T-helper 17 cell (primary cell): ENCODE data around the gene ZFAND3. TPM values are rescaled to one million over a fixed set of nuclear protein-coding genes. Genes with fewer than 3 reads are reported as not detected.
A peak's percentile ranks its signal among the peaks of the same experiment; 100 is the strongest.

Experiments
- ATAC-seq: fragments of 150-1000 bp; cut with Tn5 transposase; 2 replicates; pipeline ENCODE4 v1.10.0; 2021; ENCODE audit warnings: mild to moderate bottlenecking, moderate library complexity
- DNase-seq, 3 donors: peaks; one replicate each; pipeline versions ENCODE4 v3.0.0 to v3.0.0-alpha.2; 2020 to 2021
- H3K9me3 ChIP-seq: one replicate; pipeline ENCODE4 v1.7.0; 2013; ENCODE audit warnings: low read length, mild to moderate bottlenecking; ENCODE audit not compliant: control insufficient read depth, poor library complexity, severe bottlenecking
- H3K27ac Mint-ChIP-seq: one replicate; pipeline ENCODE4 v1.8.0; 2022; ENCODE audit warnings: mild to moderate bottlenecking, moderate library complexity, mixed read lengths
- H3K27me3 Mint-ChIP-seq: one replicate; pipeline ENCODE4 v1.8.0; 2022; ENCODE audit warnings: mixed read lengths
- H3K36me3 Mint-ChIP-seq: one replicate; pipeline ENCODE4 v1.8.0; 2022; ENCODE audit warnings: low read depth, mixed read lengths
- H3K4me1 Mint-ChIP-seq: one replicate; pipeline ENCODE4 v1.8.0; 2022; ENCODE audit warnings: mild to moderate bottlenecking, mixed read lengths
- H3K4me3 Mint-ChIP-seq: one replicate; pipeline ENCODE4 v1.8.0; 2022; ENCODE audit warnings: mild to moderate bottlenecking, moderate library complexity, mixed read lengths
- total RNA-seq, 4 donors: library from RNA in 2 of 4; stranded (reverse) in 2 of 4; gene quantifications; one replicate each; pipeline ENCODE4 v1.2.3 and lab custom pipeline; 2022 to 2026

ZFAND3 gene
- total RNA-seq, 2 donors from 2014 or later, result 48.6 to 61.0 TPM

DNA sequence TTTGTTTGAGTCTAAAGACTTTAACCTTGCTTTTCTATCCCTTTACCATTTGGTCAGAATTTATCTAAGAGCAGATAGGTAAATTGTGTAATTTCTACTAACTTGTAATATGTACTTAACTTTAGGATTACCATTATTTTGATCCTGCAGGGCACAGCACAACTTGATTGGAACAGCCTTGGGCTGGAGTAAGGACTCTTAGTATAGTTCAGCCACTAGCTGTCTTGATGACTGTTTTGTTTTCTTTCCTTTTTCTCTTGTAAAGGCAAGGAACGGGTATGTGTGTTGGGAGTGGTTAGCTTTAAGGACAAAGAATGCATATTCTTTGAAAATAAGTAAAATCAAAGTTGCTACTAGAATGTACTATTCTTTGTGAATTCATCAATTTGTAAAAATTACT, 203.2 kb downstream of the ZFAND3 start:
- ATAC-seq (no peak), DNase-seq (no peak)
- Mint-ChIP-seq H3K27me3 (no peaks in the 10 kb centered on the region), H3K4me3 (no peak overlapping the region), H3K36me3 (no peaks in the 10 kb centered on the region), H3K4me1 (peaks cover 35% of the 10 kb centered on the region), H3K27ac (no peak overlapping the region)
- H3K9me3 ChIP-seq, result no peaks in the 10 kb centered on the region

DNA sequence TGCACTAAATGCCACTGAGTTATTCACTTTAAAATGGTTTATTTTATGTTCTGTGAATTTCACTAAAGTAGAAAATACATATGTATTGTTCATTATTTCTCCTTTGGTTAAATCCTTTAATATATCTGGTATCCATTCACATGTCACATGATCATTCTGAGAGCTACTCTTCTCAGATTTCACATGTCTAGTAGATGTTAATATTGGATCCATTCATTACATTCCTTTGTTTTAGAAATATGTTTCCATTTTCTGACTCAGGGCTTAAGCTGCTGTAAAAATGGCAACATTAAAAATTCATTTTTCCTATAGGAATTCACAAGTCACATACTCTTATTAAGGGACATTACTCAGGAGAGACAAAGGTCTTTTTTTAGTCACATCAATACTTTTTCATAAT, 205.4 kb downstream of the ZFAND3 start:
- Mint-ChIP-seq H3K27ac (no peak overlapping the region), H3K27me3 (no peaks in the 10 kb centered on the region), H3K4me3 (no peak overlapping the region), H3K36me3 (no peaks in the 10 kb centered on the region), H3K4me1 (peaks cover 38% of the 10 kb centered on the region)
- no peak for DNase-seq
- H3K9me3 ChIP-seq, result no peaks in the 10 kb centered on the region
- no peak for ATAC-seq

DNA sequence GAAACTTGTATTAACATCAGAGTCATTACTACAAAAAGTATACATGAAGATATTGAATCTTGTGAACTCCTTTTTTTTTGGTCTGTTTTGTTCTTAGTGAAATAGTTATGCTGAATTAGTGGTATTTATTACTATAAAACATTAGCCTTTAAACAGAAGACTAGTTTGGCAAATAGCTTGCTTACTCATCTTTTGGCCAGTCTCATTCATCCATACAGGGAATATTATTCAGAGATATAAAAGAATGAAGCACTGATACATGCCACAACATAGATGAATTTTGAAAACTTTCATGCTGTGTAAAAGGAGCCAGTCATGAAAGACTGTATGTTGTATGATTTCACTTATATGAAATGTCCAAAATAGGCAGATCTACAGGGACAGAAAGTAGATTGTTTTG, 205.9 kb downstream of the ZFAND3 start:
- Mint-ChIP-seq H3K36me3 (no peaks in the 10 kb centered on the region), H3K4me3 (no peak overlapping the region), H3K27ac (no peak overlapping the region), H3K27me3 (no peaks in the 10 kb centered on the region), H3K4me1 (peaks cover 40% of the 10 kb centered on the region)
- no peak for DNase-seq
- no peak for ATAC-seq
- H3K9me3 ChIP-seq, result no peaks in the 10 kb centered on the region

DNA sequence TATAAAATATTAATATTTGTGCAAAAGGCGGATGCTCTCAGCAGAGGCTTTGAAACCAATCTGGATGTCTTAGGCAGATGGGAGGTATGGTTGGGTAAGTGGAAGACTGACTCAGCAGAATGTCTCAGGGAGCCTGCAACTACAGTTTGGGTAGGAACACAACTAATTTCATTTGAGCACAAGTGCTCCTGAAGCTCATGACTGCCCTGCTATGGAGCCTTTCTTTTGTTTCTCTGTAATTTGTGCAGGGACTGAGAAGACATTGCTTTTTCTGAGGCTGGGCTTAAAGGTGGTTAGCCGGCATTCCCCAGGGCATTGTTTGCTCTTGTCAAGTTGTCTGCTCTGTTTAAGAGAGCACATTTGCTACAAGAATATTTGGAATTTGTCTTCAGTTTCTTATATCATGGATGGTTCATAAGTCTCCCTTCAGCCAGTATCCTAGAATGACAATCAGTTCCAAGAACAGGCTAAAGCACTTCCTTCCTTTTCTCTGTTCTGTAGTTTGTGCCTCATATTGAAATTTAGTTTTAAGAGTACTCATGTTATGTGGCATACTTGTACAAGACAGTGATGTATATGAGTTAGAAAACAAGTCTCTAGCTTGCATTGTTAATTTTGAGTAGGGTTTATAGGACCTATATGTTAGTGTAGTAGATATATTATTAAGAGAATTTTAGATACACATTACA, 208.3 kb downstream of the ZFAND3 start:
- ATAC-seq, result no peak
- no peak overlapping the region for H3K27ac Mint-ChIP-seq
- peaks cover 2% of the 10 kb centered on the region for H3K36me3 Mint-ChIP-seq
- H3K9me3 ChIP-seq, result no peaks in the 10 kb centered on the region
- H3K4me1 Mint-ChIP-seq, result peaks cover 39% of the 10 kb centered on the region
- H3K4me3 Mint-ChIP-seq, result no peak overlapping the region
- no peak for DNase-seq
- no peaks in the 10 kb centered on the region for H3K27me3 Mint-ChIP-seq

DNA sequence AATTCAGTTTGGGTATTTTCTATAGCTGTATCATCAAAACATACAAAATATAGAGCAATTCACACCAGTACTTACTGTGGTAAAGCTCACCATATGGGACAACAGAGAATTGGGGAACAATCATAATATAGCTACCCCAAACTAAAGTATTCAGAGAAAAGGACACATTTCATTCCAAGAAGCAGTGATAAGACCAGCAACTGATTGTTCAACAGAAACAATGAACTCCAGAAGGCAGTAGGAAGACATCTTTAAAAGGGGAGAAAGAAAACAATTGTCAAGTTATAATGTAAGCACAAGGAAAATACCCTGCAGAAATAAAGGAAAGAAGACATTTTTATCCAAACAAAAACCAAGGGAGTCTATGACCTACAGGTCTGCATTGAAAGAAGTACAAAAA, 210.9 kb downstream of the ZFAND3 start:
- H3K9me3 ChIP-seq, result no peaks in the 10 kb centered on the region
- no peak for ATAC-seq
- peaks cover 52% of the 10 kb centered on the region for H3K4me1 Mint-ChIP-seq
- no peak overlapping the region for H3K4me3 Mint-ChIP-seq
- DNase-seq, result no peak
- no peak overlapping the region for H3K27ac Mint-ChIP-seq
- no peaks in the 10 kb centered on the region for H3K27me3 Mint-ChIP-seq
- peaks cover 2% of the 10 kb centered on the region for H3K36me3 Mint-ChIP-seq

DNA sequence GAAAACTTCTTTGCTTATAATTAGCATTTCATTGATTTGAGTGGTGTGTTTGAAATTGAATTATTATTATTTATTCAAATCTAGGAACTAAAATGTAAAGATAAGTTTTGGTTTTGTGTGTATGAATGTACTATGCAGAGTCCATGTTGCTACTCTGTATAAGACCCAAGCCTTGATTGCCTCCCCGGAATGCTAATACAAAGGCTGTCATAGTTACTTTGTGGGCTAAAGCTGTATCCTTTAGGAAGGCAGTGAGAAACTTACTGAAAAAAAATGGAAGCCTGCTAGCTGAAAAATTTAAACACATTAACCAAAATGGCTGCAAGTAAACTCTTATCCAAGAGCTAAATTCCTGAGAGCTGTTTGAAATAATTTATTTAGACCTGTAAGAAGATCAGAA, 213.3 kb downstream of the ZFAND3 start:
- no peak for ATAC-seq
- no peak for DNase-seq
- H3K27ac Mint-ChIP-seq, result no peak overlapping the region

DNA sequence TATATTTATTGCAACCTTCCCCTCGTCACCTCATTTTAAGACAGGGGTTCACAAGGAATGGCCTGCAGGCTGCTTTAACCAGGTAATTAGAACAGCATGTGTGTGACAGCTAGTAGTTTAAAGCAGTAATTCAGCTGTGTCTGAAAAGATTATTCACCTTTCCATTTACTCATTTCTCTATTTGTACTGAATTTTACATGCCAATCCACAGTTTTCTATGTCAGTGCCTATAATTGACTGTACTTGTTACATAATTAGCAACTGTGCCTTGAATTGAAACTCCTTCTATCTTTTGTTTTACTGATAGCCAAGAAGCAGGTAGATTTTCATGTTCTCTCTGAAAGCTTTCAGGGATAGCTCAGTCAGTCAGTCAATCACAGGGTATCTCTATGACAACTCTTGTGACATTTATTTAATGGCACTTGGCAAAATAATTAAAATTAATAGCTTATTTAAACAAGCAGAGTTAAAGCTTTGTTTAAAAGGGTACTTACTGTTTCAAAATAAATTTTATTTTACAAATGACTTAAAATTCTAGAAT, 214.0 kb downstream of the ZFAND3 start:
- ATAC-seq, result no peak
- H3K4me1 Mint-ChIP-seq, result peaks cover 35% of the 10 kb centered on the region
- H3K4me3 Mint-ChIP-seq, result no peak overlapping the region
- H3K27ac Mint-ChIP-seq, result no peak overlapping the region
- H3K36me3 Mint-ChIP-seq, result peaks cover 2% of the 10 kb centered on the region
- no peak for DNase-seq
- no peaks in the 10 kb centered on the region for H3K9me3 ChIP-seq
- no peaks in the 10 kb centered on the region for H3K27me3 Mint-ChIP-seq

More for the DNA sequence above, 213.3 kb downstream of the ZFAND3 start:
- no peak overlapping the region for H3K4me3 Mint-ChIP-seq
- no peaks in the 10 kb centered on the region for H3K27me3 Mint-ChIP-seq
- no peaks in the 10 kb centered on the region for H3K9me3 ChIP-seq
- peaks cover 38% of the 10 kb centered on the region for H3K4me1 Mint-ChIP-seq
- peaks cover 2% of the 10 kb centered on the region for H3K36me3 Mint-ChIP-seq

DNA sequence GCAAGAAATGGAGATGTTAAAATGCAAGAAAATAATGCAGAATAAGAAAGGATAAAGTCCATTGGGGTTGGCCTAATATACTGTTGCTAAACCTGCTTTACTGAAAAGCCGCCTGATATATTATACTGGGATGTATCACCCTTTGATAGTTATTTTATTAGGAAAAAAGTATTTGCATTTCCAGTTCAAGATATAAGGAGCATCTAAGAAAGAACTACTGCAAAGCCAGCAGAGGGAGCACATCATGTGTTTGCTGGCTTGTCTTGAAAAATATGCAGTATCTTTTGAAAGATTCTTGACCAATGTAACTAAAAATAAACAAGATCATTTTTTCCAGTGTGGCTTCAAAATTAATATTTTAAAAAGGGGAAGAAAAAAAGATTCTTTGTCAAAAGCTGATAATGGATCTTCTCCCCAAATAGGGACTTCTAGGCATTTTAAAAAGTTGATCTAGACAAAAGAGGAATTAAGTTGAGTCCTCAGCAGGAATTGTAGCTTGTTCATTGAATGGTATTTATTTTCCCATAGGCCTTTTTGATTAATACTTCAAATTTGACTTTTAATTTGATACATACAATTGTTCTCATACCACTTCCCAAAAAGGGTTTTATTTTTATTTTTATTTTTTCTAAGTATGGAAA, 214.9 kb downstream of the ZFAND3 start:
- Mint-ChIP-seq H3K27ac (no peak overlapping the region), H3K36me3 (peaks cover 2% of the 10 kb centered on the region), H3K27me3 (no peaks in the 10 kb centered on the region), H3K4me3 (no peak overlapping the region), H3K4me1 (peaks cover 36% of the 10 kb centered on the region)
- ATAC-seq (no peak), DNase-seq (no peak)
- no peaks in the 10 kb centered on the region for H3K9me3 ChIP-seq

DNA sequence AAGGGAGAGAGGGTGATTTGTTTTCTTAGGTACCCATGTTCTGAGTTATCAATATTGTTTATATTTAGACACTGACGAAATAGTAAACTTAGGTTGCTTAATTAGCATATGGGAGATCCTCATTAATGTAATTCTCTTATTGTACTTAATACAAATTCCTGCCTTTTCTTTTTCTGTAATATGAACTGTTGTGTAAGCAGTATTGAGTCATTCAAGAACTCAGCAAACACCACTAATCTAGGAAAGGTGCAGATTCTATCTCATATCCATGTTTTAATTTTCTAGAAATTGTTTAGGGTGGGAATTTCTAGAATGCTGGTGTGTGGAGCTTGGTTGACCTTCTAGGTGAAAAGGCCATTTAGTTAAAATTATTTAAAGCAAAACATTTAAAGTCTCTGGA, 216.0 kb downstream of the ZFAND3 start:
- Mint-ChIP-seq H3K27ac (no peak overlapping the region), H3K27me3 (no peaks in the 10 kb centered on the region), H3K4me3 (no peak overlapping the region), H3K36me3 (peaks cover 2% of the 10 kb centered on the region), H3K4me1 (peaks cover 35% of the 10 kb centered on the region)
- no peak for DNase-seq
- ATAC-seq, result no peak
- H3K9me3 ChIP-seq, result no peaks in the 10 kb centered on the region

DNA sequence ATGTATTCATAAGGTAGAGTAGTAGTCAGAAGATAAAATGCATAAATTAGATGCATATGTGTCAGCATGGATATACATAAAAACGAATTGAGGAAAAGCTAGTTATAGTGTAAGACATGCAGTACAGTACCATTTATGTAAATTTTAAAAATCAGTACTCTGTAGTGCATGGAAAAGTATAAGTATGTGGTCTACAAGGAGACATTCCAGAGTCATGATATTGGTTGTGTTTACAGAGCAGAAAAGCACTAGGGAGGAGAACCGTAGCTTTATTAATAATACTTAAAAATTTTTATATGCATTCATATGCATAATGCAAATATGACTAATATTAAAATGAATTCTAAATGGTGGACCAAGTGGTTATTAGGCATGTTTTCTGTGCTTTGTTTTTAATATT, 220.0 kb downstream of the ZFAND3 start:
- Mint-ChIP-seq H3K27me3 (no peaks in the 10 kb centered on the region), H3K36me3 (no peaks in the 10 kb centered on the region), H3K27ac (no peak overlapping the region), H3K4me3 (no peak overlapping the region), H3K4me1 (peaks cover 25% of the 10 kb centered on the region)
- no peak for DNase-seq
- no peak for ATAC-seq
- H3K9me3 ChIP-seq, result no peaks in the 10 kb centered on the region

DNA sequence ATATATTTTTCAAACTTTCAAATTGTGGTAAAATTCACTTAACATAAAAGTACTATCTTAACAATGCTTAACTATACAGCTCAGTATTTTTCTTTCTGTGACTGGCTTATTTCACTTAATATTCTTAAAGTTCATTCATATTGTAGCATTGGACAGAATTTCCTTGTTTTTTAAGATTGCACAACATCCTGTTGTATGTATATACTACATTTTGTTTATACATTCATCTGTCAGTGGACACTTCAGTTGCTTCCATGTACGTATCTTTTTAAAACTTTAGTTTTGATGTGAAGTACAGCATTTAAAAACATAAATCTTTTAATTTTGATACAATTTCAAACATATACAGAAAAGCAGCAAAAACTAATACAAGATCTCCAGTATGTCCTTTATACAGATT, 220.7 kb downstream of the ZFAND3 start:
- no peak for ATAC-seq
- H3K9me3 ChIP-seq, result no peaks in the 10 kb centered on the region
- no peak overlapping the region for H3K27ac Mint-ChIP-seq
- no peak overlapping the region for H3K4me3 Mint-ChIP-seq
- peaks cover 24% of the 10 kb centered on the region for H3K4me1 Mint-ChIP-seq
- DNase-seq, result no peak
- H3K36me3 Mint-ChIP-seq, result no peaks in the 10 kb centered on the region
- H3K27me3 Mint-ChIP-seq, result no peaks in the 10 kb centered on the region

DNA sequence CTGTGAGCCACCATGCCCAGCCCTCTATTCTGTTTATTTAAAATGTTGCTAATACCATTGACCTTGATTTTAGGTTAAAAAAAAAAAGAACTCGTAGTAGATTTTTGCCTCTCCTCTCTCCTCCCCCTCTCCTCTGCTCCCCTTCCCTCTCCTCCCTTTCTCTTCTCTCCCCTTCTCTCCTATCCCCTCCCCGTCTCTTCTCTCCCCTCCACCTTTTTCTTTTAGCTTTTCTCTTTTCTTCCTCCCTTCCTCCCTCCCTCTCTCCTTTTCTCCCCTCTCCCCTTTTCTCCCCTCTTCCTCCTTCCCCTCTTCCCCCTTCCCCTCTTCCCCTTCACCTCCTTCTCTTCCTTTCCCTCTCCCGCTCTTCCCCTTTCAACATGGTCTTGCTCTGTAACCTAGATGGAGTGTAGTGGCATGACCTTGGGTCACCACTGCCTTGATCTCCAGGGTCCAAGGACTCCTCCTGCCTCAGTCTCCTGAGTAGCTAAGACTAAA, 223.8 kb downstream of the ZFAND3 start:
- DNase-seq, result no peak
- peaks cover 20% of the 10 kb centered on the region for H3K4me1 Mint-ChIP-seq
- no peaks in the 10 kb centered on the region for H3K27me3 Mint-ChIP-seq
- no peak for ATAC-seq
- no peak overlapping the region for H3K4me3 Mint-ChIP-seq
- H3K27ac Mint-ChIP-seq, result peak overlapping the region; percentile 19
- H3K36me3 Mint-ChIP-seq, result no peaks in the 10 kb centered on the region
- no peaks in the 10 kb centered on the region for H3K9me3 ChIP-seq

DNA sequence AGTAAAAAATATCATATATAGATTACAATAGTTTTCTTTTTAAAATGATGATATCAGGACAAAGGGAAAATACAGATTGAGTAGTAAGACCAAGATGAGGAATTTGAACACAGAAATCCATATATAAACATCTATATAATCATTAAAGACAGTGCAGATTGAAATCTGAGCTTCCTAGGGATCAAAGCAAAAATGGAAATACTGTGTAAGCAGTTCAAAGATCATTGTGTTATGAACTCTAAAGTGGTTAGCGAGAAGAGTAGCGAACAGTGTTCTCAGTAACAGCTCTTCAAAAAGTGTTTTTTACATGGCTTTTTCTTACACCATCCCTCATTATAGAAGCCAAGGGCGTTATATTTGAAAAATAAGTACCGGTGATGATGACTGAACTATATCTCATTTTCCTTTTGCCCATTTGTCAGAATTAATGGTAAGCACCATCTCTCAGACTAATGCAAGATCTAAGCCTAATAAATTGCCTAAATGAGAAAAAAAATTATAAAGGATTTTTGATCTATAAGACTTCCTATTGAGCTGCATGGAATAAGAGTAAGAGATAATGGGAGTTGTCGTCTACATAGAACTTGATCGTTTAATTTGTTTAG, 226.3 kb downstream of the ZFAND3 start:
- H3K4me3 Mint-ChIP-seq, result no peak overlapping the region
- H3K36me3 Mint-ChIP-seq, result no peaks in the 10 kb centered on the region
- H3K4me1 Mint-ChIP-seq, result peaks cover 16% of the 10 kb centered on the region
- ATAC-seq, result no peak
- no peaks in the 10 kb centered on the region for H3K27me3 Mint-ChIP-seq
- no peak overlapping the region for H3K27ac Mint-ChIP-seq
- no peaks in the 10 kb centered on the region for H3K9me3 ChIP-seq
- DNase-seq, result no peak
